Spleen (tissue), 7 donors: Measurements from ENCODE around the gene GDF2.

ENCODE experiments used
- POLR2A ChIP-seq, 3 donors: fragments of 450-650 bp; IDR thresholded peaks; one replicate each; pipeline ENCODE4 v1.5.1; 2017; ENCODE audit warnings: antibody characterized with exemption in 3 of 3, mild to moderate bottlenecking in 1 of 3
- POLR2AphosphoS5 ChIP-seq, 3 donors: sonication (generic); formaldehyde crosslinking; IDR thresholded peaks; one replicate each; pipeline ENCODE4 v1.5.1; 2017; ENCODE audit warnings: antibody characterized with exemption in 3 of 3
- TF ChIP-seq, protein P1 (sequence below), 11 experiments: fragments of 200-600 bp in 7 of 11; fragments of 450-650 bp in 4 of 11; sonication (generic) in 4 of 11; IDR thresholded peaks in 8 of 11; conservative IDR thresholded peaks in 3 of 11; 1 replicate in 7 of 11; 2 replicates in 4 of 11; pipeline versions ENCODE4 v1.4.0 to v1.8.0; 2016 to 2021; ENCODE audit warnings: antibody characterized with exemption in 11 of 11, inconsistent platforms in 4 of 11, mild to moderate bottlenecking in 1 of 11
- donor health status: DM: no; HTN: no; CAD: no; lungs with moderate emphysema.
- donor health status: DM: no; HTN: no; CAD: no.
- donor health status: DM: no; HTN: no; CAD: no.

DNA sequence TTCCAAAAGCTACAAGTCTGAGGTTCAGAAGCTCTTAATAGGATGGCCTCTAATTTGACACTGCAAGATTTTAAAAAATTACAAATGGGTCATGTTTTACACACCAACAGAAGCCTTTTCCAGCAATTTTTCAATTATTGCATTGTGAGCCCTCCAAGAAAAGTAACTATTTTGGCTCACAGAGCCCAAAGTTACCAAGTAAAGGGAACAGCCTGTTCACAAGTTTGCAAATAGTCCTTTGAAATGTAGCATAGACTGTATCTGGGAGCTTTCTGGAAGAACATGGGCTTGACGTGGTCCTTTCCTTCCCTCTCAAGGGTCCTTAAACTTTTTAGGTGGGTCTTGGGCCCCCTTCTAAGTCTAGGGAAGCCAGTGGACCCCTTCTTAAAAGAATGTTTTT, 23.5 kb upstream of the GDF2 start:
- TF ChIP-seq POLR2A (IDR thresholded peaks at IDR 0.05) = no peak
- TF ChIP-seq, protein P1, sequence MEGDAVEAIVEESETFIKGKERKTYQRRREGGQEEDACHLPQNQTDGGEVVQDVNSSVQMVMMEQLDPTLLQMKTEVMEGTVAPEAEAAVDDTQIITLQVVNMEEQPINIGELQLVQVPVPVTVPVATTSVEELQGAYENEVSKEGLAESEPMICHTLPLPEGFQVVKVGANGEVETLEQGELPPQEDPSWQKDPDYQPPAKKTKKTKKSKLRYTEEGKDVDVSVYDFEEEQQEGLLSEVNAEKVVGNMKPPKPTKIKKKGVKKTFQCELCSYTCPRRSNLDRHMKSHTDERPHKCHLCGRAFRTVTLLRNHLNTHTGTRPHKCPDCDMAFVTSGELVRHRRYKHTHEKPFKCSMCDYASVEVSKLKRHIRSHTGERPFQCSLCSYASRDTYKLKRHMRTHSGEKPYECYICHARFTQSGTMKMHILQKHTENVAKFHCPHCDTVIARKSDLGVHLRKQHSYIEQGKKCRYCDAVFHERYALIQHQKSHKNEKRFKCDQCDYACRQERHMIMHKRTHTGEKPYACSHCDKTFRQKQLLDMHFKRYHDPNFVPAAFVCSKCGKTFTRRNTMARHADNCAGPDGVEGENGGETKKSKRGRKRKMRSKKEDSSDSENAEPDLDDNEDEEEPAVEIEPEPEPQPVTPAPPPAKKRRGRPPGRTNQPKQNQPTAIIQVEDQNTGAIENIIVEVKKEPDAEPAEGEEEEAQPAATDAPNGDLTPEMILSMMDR (IDR thresholded peaks at IDR 0.05 in 8 of 11, conservative IDR thresholded peaks at IDR 0.05 in 3 of 11) = no peak
- no peak for TF ChIP-seq POLR2AphosphoS5 (IDR thresholded peaks at IDR 0.05)
